ENCODE data around the gene ZDHHC11B.
"Not testable (repeated sequence)": the region's sequence is repeated elsewhere in the genome, so short reads cannot be mapped to it uniquely, and the experiment has no call there.

The ZDHHC11B gene

GRCh38 chr5:683551-684481 lies 100.7 kb downstream of the ZDHHC11B start:
- no peak for DNase-seq

GRCh38 chr5:682651-683358 lies 101.7 kb downstream of the ZDHHC11B start:
- DNase-seq: not testable (repeated sequence)

GRCh38 chr5:682216-682615 lies 102.3 kb downstream of the ZDHHC11B start:
- DNase-seq: not testable (repeated sequence)

- not testable (repeated sequence) for DNase-seq
Measured at GRCh38 chr5:681317-682191, 103.0 kb downstream of the ZDHHC11B start.

GRCh38 chr5:680836-681235 lies 103.7 kb downstream of the ZDHHC11B start:
- DNase-seq: not testable (repeated sequence)

- DNase-seq: not testable (repeated sequence)
Measured at GRCh38 chr5:680118-680795, 104.3 kb downstream of the ZDHHC11B start.

GRCh38 chr5:679166-679895 lies 105.2 kb downstream of the ZDHHC11B start:
- DNase-seq: not testable (repeated sequence)

GRCh38 chr5:678521-678920 lies 106.0 kb downstream of the ZDHHC11B start:
- DNase-seq: not testable (repeated sequence)

GRCh38 chr5:677131-678101 lies 107.1 kb downstream of the ZDHHC11B start:
- no peak for DNase-seq

GRCh38 chr5:676699-677076 lies 107.8 kb downstream of the ZDHHC11B start:
- DNase-seq: no peak

GRCh38 chr5:675871-676698 lies 108.4 kb downstream of the ZDHHC11B start:
- DNase-seq: no peak

- no peak for DNase-seq
Measured at GRCh38 chr5:675111-675870, 109.2 kb downstream of the ZDHHC11B start.

- peak in 1 of 2 experiments; percentile 44 for DNase-seq
Measured at GRCh38 chr5:674630-675011, 109.9 kb downstream of the ZDHHC11B start.

GRCh38 chr5:673831-674629 lies 110.5 kb downstream of the ZDHHC11B start:
- no peak for DNase-seq

- DNase-seq: no peak
Measured at GRCh38 chr5:673161-673830, 111.2 kb downstream of the ZDHHC11B start.

GRCh38 chr5:672329-673160 lies 112.0 kb downstream of the ZDHHC11B start:
- peak; percentile 85 to 92 for DNase-seq
